CD4-positive, alpha-beta T cell treated with Interferon alpha-2 for 1 hour (primary cell): ENCODE results near the gene PGPEP1.
A peak's percentile ranks its signal among the peaks of the same experiment; 100 is the strongest.
"Not testable (repeated sequence)": the region's sequence is repeated elsewhere in the genome, so short reads cannot be mapped to it uniquely, and the experiment has no call there.

Experiments used
- DNase-seq, 2 donors: peaks; one replicate each; pipeline ENCODE4 v3.0.0-alpha.2; 2020 to 2022

The PGPEP1 gene

DNA sequence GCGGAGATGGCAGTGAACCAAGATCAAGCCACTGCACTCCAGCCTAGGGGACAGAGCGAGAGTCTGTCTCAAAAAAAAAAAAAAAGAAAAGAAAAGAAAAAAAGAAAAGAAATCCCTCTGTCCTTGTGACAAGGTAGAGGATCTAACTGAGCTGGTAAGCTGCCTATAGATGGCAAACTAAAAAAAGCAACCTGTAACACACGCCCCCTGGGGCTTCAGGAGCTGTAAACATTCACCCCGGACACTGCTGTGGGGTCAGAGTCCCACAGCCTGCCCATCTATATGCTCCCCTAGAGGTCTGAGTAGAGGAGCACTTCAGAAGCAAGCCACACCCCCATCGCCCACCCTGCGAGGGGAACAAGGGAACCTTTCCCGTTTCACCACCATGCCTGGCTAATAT is 4.3 kb upstream of the PGPEP1 start:
- no peak for DNase-seq

- DNase-seq, result no peak
Observed at GRCh38 chr19:18338541-18338940, 1.9 kb upstream of the PGPEP1 start.

DNA sequence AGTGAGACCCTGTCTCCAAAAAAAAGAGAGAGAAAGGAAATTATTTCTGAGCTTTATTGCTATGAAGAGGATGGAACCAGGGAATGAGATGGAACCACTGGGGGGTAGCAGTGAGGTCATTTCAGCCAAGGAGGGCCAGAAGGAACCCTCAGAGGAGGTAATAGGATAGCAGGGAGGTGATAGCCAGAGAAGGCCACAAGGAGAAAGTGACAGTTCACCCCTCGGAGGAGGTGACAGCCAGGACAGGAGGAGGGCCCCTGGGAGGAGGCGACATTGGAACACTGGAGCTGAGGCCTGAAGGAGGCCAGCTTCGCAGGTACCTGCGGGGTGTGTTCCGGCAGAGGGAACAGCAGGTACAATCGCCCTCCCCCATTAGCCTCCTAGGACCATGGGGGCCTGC is 675 bp upstream of the PGPEP1 start:
- DNase-seq, result no peak

- peak; percentile 65 to 70 for DNase-seq
Observed at GRCh38 chr19:18340990-18341868, 831 bp downstream of the PGPEP1 start.

DNA sequence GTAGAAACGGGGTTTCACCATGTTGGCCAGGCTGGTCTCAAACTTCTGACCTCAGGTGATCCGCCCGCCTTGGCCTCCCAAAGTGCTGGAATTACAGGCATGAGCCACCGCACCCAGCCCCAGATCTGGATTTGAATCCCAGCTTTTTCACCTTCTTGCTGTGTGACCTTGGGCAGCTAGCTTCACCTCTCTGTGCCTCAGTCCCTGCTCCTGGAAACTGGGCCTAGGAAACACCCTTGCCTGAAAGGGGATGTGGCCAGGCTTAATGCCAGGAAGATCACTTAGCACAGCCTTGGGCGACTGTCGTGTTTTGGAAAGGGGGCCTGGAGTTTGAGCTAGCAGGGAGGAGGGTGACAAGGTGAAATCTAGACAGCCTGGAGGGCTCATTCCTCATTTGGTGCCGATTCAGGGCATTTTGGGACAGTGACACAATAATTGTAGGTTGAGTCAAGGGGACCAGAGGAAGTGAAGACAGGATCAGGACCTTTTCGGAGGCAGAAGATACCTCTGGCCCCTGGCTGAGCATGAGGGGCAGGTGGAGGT is 1.8 kb downstream of the PGPEP1 start:
- DNase-seq, result no peak

- DNase-seq, result no peak
Observed at GRCh38 chr19:18344582-18344950, 4.2 kb downstream of the PGPEP1 start.

DNA sequence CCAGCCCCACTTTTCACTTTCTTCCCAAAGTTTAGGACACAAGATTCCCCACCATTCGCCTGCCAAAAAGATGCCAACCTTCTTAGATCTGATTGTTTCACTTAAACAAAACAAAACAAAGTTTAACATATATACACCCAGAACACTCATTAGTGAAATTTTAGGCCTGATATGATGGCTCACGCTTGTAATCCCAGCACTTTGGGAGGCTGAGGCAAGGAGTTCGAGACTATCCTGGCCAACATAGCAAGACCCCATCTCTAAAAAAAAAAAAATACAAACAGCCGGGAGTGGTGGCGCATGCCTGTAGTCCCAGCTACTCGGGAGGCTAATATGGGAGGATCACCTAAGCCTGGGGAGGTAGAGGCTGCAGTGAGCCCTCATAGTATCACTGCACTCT is 4.9 kb downstream of the PGPEP1 start:
- DNase-seq, result no peak

DNA sequence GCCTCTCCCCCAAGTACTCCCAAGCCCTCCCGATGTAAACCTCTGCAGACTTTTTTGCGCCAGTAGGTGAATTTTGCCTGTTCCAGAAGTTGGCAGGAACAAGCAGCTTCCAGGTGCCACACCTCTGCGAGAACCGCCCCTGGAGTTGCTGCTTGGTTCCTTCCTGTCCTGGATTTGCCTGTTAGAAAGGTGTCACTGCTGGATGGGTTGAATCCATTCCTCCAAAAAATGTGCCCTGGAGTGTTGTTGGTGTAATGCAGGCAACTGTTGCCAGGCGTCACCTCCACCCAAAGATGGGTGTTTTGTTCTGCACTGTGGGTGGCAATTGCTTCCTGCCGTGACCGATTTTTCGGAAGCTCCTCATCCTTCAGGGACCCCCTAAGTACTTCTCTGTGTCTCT is 5.7 kb downstream of the PGPEP1 start:
- no peak for DNase-seq

- no peak for DNase-seq
Observed at GRCh38 chr19:18348171-18348570, 7.8 kb downstream of the PGPEP1 start.

- not testable (repeated sequence) for DNase-seq
Observed at GRCh38 chr19:18348818-18349339, 8.5 kb downstream of the PGPEP1 start.

DNA sequence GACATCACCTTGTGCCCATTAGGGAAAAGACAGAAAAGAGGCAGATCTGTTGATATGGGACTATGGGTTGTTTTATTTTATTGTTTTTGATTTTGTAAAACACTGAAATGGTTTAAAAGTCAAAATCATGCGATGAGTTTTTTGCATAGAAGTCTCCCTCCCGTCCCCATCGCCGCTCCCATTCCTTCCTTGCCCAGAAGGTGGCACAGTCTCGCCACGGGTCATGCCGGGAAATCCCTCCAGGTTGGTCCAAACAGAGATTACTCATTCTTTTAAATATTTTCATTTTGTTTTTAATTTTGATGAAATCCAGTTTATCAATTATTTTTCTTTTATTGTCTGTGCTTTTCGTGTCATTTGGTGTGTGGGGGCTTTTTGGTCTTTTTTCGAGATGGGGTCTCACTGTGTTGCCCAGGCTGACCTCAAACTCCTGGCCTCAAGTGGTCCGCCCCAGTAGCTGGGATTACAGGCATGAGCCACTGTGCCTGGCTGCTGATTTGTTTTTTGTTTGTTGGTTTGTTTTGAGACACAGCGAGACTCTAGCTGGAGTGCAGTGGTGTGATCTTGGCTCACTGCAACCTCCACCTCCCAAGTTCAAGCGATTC is 9.2 kb downstream of the PGPEP1 start:
- peak; percentile 23 to 25 for DNase-seq

GRCh38 chr19:18350490-18350889 is 10.1 kb downstream of the PGPEP1 start:
- DNase-seq, result no peak

DNA sequence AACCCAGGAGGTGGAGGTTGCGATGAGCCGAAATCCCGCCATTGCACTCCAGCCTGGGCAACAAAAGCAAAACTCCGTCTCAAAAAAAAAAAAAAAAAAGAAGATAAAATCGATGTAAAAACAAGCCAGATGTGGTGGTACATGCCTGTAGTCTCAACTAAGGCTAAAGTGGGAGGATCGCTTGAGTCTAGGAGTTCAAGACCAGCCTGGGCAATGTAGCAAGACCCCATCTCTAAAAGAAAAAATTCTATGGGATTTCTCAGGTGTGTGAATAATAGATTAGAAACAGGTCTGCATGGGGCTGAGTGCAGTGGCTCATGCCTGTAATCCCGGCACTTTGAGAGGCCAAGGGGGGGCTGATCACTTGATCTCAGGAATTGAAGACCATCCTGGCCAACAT is 11.1 kb downstream of the PGPEP1 start:
- DNase-seq, result no peak

DNA sequence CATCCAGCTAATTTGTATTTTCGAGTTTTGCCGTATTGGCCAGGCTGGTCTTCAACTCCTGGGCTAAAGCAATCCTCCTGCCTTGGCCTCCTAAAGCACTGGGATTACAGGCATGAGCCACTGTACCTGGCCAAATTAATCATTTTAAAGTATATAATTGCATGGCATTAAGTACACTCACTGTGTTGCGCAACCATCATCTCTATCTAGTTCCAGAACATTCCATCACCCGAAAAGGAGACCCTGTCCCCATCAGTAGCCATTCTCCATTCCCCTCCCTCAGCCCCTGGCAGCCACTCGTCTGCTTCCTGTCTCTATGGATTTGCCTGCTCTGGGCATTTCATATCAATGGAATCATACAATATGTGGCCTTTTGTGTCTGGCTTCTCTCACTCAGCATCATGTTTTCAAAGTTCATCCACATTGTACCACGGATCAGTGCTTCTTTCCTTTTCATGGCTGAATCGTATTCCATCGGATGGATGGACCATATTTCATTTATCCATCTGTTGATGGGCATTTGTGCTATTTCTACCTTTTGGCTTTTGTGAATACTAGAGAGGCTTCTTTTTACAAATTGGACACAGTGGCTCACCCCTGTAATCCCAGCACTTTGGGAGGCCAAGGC is 13.1 kb downstream of the PGPEP1 start:
- no peak for DNase-seq

- DNase-seq, result not testable (repeated sequence)
Observed at GRCh38 chr19:18354743-18355142, 14.3 kb downstream of the PGPEP1 start.

DNA sequence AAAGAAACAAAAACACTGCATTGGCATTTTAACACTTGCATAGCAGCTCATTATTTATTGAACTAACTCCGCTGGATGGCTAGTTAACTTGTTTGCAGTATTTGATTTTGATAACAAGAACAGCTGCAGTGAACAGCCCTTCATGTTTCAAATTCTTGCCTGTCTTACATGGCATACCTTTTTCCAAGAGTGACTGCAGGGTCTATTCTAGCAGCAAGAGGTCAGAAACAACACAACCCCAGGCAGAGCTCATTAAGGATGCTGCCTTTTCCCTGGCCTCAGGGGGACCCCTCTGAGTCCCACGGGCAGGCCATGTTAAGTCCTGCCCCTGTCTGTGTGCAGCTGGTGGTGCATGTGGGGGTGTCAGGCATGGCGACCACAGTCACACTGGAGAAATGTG is 16.6 kb downstream of the PGPEP1 start:
- DNase-seq, result no peak

GRCh38 chr19:18361646-18362045 is 21.2 kb downstream of the PGPEP1 start:
- DNase-seq, result no peak

- no peak for DNase-seq
Observed at GRCh38 chr19:18362934-18363542, 22.6 kb downstream of the PGPEP1 start.

DNA sequence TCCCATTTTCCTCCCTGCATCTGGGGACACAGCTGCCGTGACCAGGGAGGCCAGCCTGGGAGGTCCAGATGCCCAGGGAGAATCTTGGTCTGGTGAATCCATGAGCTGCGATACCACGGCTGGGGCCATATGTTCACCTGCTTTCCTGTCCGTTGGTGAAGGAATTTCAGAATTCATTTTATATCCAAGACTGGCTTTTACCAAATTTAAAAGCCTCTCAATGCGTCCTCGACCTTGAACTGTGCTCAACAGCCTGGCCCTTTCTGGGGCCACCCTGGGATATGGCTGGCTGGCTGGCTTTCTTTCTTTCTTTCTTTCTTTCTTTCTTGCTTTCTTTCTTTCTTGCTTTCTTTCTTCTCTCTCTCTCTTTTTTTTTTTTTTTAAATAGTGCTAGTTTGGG is 23.4 kb downstream of the PGPEP1 start:
- no peak for DNase-seq

- DNase-seq, result not testable (repeated sequence)
Observed at GRCh38 chr19:18364277-18364825, 24.0 kb downstream of the PGPEP1 start.

DNA sequence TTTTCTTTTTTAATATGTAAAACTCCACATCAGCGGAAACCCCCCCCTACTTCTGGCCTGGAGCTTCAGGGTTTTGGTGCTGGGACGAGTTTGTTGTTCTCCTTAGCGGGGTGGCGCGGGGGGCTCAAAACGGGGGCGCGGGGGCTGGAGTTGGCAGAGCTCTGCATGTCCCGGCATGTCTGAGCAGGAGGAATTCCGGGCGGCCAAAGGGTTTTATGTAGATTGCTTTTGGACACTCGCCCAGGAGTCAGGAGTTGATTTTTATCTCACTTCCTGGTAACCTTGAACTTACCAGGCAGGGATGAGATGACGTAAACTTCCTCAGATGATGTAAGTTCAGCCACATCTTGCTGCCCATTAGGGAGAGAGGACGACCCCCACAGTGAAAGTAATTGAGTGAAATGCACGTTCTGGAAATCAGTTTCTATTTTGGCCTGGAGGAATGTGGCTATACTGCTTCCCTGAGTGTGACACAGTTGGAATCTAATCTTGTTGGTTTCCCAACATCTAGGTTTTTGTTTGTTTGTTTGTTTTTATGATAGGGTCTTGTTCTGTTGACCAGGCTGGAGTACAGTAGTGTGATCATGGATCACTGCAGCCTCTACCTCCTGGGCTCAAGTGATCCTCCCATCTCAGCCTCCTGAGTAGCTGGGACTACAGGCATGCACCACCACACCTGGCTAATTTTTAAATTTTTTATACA is 24.6 kb downstream of the PGPEP1 start:
- no peak for DNase-seq

DNA sequence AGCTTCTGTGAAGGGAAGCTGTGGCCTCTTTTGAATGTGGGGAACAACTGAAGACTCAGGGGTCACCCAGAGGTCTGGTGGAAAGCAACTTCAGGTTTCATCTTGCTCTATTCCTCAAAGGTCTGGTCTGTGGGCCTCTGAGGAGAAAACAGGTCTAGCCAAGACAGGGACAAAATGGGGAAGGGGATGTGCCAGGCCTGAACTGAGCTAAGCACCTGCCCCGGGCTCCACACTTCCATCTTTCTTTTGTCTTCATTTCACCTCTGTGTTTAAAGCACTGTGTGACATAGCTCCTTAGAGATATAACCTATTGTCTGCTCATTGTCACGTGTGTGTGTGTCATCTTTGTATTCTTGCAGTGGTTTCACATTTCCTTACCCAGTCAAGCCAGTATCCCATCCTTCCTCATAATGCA is 25.6 kb downstream of the PGPEP1 start:
- DNase-seq, result no peak
